Stimulated activated CD4-positive, alpha-beta T cell treated with anti-CD3 and anti-CD28 coated beads, TNF-alpha, amount 100 ng/mL, for 4 hours (primary cell): Measurements from ENCODE around the gene PLAAT2.
"Not testable (repeated sequence)": the region's sequence is repeated elsewhere in the genome, so short reads cannot be mapped to it uniquely, and the experiment has no call there.

ENCODE experiments used
- DNase-seq, 3 experiments: peaks; one replicate each; pipeline ENCODE4 v3.0.0-alpha.2; 2020; ENCODE audit warnings: low read depth in 3 of 3

PLAAT2 gene

GRCh38 chr11:63563201-63564055 lies at the start of gene PLAAT2:
PLAAT2 (minus strand) TSS chr11:63563379; CDS start chr11:63563324, 55 bp downstream.
- DNase-seq = no peak

GRCh38 chr11:63612181-63612580 lies 49.0 kb upstream of the PLAAT2 start:
- no peak for DNase-seq

DNA sequence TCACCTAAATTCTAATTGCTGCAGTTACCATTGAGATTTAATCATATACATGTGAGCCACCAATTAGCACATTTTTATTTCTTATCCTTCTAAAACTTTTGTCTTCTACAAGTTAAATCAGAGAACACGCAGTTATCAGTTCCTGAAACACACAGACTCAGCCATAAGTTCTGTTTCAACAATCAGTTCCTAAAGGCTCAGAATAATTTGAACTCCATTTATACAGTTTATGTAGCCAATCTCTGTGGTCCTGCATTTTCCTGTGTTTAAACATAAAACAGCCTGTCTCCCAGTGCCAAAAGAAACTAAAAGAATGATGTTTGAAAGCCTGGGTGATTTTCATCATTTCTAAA lies 48.2 kb upstream of the PLAAT2 start:
- no peak for DNase-seq

GRCh38 chr11:63610604-63611394 lies 47.6 kb upstream of the PLAAT2 start:
- no peak for DNase-seq

GRCh38 chr11:63609971-63610580 lies 46.9 kb upstream of the PLAAT2 start:
- no peak for DNase-seq

- DNase-seq = no peak
These were observed 46.4 kb upstream of the PLAAT2 start for GRCh38 chr11:63609536-63609935.

GRCh38 chr11:63608353-63609345 lies 45.5 kb upstream of the PLAAT2 start:
- DNase-seq = no peak

DNA sequence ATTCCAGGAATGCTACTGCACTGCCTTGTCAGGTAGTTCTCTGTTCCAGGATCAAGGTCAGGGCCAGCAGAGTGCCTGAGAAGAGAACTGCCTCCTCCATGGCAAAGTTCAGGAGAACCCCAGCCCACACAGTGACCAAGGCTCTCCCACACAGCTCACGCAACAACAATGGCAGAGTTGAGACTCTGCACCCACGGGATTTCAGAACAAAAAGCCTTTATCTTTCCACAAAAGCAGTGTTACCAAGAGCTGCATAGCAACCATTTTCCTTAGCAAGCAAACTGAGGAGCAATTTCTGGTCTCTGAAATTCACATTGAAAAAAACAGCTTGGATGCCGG lies 40.0 kb upstream of the PLAAT2 start:
- DNase-seq = no peak

DNA sequence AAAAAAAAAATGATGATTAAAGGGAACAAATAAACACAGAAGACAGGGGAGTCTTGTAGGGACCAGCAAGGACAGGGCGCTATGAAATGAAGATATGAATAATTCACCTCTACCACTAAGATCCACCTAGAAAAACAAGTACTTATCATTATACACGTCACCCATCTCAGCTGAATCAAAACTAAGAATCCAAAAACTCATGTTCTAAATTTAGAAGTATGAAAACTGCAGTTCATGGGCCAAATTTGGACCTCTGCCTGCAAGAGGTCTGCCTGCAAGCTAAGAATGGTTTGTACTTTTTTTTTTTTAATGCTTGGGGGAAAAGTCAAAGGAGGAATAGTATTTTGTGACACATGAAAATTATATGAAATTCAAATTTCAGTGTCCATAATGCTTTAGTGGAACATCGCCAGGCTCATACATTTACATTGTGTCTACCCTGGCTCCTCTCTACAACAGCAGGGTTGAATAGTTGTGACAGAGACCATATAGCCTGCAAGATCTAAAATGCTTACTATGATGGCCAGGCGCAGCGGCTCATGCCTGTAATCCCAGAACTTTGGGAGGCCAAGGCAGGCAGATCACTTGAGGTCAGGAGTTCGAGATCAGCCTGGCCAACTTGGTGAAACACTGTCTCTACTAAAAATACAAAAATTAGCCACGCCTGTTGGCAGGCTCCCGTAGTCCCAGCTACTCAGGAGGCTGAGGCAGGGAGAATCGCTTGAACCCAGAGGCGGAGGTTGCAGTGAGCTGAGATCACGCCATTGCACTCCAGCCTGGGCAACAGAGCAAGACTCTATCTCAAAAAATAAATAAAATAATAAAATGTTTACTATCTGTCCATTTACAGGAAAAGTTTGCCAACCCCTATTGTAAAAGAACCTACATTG lies 39.4 kb upstream of the PLAAT2 start:
- not testable (repeated sequence) for DNase-seq

DNA sequence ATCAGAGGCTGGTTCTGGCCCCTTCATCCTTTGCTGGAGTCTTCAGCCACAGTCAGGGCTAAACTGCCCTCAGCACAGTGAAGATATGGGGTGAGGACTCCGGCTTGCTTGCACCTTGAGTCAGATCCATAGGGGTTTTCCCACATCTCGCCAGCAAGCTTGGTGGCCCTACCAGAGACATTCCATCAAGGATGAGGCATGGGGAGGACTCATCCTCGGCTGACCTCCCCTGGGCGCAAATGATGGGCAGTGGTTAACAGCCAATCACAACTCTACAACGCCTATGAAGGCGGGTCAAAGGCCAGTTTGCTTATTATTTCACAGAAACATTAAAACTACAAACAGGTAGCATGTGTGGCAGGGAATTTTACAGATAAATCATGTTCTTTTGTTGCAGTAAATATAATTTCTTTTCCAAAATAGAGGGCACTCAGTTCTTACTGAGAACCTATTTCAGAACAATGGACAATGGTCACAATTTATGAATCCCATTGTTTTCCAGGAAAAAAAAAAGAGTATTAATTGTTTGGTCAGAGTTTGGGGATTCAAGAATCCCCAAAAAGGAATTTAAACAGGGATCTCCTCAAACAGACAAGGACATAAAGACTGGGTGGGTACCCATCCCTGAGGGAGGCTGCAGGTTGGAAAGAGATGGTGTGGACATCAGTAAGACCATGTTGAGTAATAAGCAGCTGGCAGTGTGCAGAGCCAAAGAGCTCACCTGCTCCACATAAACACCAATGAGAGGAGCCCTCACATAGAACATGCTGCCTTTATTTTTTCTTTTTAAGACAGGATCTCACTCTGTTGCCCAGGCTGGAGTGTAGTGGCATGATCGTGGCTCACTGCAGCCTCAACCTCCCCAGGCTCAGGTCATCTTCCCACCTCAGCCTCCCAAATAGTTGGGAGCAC lies 36.3 kb upstream of the PLAAT2 start:
- no peak for DNase-seq

- no peak for DNase-seq
These were observed 35.4 kb upstream of the PLAAT2 start for GRCh38 chr11:63598556-63598955.

DNA sequence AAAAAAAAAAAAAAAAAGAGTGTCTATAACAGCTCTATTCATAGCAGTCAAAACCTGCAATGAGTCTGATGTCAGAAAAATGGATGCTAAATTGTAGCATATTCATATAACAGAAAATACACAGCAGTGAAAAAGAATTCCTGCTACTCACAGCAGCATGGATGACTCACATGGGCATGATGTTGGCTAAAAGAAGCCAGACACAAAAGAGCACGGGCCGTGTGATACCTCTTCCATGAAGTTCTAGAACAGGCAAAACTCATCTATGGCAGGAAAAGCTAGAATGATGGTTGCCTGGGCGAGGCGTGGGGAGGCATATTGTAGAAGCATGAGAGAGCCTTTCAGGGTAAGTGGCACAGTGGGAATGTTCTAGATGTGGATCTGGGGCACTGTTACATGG lies 32.1 kb upstream of the PLAAT2 start:
- no peak for DNase-seq

- DNase-seq = no peak
These were observed 29.8 kb upstream of the PLAAT2 start for GRCh38 chr11:63592975-63593395.

DNA sequence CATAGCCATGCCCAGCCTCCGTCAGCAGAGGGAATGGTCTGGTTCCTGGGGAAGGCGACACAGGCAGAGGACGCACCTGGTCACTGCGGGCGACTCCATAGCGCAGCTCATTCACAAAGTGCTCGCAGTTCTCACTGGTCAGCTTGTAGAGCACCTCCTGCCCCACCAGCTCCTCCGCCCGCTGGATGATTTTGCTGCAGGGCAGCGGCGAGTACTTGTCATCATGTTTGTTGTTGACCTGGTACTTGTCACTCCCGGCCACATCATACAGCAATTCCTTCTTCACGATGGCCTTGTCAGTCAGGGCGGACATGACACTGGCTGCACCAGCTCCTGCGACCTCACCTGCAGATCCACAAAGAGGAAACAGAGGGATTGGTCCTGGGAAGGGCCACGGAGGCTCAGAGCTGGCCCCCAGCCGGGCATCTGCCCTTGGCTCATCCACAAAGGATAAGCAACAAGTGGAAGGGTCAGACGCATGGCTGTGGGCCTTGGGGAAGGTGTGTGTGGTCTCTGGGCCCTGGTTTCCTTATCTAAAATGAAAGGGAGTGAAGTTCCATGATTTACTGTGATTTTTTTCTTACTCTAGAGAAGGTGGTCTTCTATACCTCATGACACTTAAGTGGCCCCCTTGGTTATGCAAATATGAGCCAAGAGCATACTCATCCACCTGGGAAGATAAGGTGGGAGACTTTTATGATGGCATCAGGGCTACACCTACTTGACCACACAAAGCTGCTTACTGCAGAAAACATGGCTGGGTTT lies 27.0 kb upstream of the PLAAT2 start:
- no peak for DNase-seq

DNA sequence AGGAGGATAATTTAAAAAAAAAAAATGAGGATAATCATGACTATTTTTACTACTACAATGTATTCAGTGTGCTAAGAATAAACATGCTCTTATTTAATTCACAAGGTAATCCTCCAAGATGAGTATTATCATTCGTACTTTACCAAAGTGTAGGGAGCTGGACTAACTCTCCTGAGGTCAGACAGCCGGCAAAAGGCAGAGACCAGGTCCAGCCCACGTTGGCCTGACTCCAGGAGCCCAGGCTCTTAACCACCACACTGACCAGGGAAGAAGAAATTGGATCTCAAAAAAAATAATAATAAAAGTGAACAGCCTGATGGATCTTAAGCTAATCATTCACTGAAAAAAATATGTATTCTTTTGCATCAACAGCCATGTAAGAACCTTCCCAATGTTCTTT lies 25.8 kb upstream of the PLAAT2 start:
- no peak for DNase-seq

GRCh38 chr11:63586451-63587166 lies 23.4 kb upstream of the PLAAT2 start:
- DNase-seq = no peak

DNA sequence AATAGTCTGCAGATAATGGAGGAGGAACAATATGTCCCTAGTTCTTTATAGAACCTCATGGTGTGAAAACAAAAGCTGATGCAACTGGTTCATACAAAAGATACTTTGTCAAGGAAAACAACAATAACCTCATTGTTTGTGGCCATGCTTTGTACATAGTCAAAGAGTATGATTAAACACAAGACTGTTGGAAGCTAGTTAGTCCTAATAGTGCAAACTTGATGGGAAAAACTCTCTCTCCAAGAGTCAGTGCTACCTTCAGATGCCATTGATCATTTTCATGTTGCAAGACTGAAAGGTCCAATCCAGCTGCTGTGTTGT lies 20.1 kb upstream of the PLAAT2 start:
- DNase-seq = no peak

DNA sequence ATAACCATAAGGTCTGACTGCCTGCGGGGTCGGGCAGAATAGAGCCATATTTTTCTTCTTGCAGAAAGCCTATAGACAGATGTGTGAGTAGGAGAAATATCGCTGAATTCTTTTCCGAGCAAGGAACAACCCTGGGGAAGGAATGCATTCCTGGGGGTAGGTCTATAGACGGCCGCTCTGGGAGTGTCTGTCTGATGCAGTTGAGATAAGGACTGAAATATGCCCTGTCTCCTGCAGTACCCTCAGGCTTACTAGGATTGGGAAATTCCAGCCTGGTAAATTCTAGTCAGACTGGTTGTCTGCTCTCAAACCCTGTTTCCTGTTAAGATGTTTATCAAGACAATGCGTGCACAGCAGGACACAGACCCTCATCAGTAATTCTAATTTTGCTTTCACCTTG lies 18.0 kb upstream of the PLAAT2 start:
- not testable (repeated sequence) for DNase-seq
